NK-92 (cell line): ENCODE data around the gene L3HYPDH.
"Not testable (repeated sequence)": the region's sequence is repeated elsewhere in the genome, so short reads cannot be mapped to it uniquely, and the experiment has no call there.

ENCODE experiments used
- DNase-seq: peaks from one replicate; lab custom pipeline; 2025; ENCODE audit not compliant: unreplicated experiment; lab: John Stamatoyannopoulos, UW

L3HYPDH gene

DNA sequence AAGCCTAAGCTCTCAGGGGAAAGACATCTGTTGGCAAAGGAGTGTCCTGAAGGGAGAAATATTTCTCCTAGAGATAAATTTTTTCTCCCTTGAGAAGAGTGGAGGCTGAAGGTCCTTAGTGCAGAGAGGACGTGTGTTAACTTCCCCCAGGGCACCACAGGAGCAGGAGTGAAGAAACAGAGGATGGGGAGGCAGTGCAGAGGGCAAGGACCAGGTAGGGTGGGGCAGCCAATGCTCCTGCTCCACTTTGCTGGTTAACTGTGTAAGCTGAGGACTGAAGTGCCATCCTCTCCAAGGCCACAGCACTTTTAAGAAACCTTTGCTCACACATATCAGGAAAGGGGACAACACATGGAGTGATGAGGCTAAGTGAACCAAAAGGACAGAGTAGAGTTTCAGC lies 4.0 kb downstream of the L3HYPDH start:
- DNase-seq = no peak

DNA sequence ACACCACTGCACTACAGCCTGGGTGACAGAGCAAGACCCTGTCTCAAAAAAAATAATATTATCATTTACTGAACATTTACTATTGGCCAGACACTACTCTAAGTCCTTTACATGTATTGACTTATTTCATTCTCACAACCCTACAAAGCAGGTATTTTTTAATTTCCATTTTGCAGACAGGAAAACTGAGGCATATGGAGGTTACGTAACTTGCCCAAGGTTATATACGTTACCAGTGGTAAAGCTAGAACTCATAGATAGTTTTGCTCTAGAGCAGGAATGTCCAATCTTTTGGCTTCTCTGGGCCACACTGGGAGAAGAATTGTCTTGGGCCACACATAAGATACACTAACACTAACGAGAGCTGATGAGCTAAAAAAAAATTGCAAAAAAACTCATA lies 5.7 kb downstream of the L3HYPDH start:
- DNase-seq = no peak

- no peak for DNase-seq
These were observed 8.5 kb downstream of the L3HYPDH start for GRCh38 chr14:59475709-59476108.

DNA sequence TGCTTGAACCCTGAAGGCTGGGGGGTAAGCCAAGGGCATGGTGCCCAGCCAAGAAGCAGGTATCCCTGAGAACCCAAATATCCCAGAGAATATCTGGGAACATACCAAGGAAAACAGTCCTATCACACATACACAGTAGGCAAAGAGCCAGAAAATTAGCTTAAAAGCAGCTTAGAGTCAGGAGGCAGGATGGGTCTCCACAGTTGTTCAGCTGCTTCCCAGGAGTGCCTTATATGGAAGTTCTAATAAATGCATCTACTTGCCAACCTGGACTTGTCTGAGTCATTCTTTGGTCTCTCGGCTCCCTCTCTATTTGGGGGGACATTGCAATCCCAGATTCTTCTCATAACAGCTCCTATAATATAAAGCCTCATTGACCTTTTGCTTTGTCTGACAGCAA lies 10.0 kb downstream of the L3HYPDH start:
- DNase-seq = no peak

- DNase-seq = no peak
These were observed 18.7 kb downstream of the L3HYPDH start, which contains the start of gene GPR135 for GRCh38 chr14:59465316-59466135. Gene GPR135, minus strand, starts transcription at chr14:59465380. Its CDS starts 154 bp downstream, at chr14:59465226.

GRCh38 chr14:59464486-59465315 lies 19.5 kb downstream of the L3HYPDH start:
- DNase-seq = no peak

DNA sequence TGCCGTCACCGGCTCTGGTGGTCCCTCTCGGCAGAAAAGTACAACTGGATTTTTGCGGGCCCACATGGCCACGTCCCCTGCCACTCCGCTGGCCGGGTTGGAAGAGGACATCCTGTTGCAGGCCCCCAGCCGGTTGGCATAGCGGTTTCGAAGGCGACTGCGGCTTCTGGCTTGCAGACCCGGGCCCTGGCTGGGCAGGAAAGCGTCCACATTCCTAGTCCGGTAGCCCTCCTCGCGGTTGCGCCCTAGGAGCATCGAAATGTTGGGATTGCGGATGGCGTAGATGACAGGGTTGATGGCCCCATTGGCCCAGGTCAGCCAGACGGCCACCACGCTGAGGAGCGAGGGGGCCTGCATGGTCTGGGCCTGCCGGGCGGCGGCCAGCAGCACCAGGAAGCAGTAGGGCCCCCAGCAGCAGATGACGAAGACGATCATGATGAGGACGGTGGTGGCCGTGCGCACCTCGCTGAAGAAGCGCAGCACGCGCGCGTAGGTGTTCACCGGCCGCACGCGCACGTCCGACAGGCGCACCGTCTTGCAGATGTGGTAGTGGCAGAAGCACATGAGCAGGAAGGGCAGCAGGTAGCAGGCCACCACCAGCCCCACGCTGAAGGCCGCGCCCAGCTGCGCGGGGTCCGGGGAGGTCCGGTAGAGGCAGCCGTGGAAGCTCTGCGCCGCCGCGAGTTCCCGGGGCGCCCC lies 20.3 kb downstream of the L3HYPDH start:
- no peak for DNase-seq

- no peak for DNase-seq
These were observed 22.3 kb downstream of the L3HYPDH start for GRCh38 chr14:59461891-59462290.

DNA sequence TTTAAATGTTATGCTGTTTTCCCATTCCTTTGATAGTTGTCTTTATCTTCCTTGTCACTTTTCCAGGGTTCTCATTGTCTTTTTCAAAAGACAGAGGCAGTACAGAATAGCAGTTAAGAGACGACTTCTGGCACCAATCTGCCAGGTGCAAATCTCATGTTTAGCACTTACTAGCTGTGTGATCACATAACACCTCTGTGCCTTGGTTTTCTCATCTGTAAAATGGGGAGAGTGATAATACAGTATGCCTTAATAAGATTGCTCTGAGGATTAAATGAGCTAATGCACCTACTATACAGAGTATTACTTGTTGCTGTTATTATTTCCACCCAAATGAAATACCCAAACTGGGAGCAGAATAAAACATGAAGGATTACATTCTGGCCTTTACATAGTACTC lies 23.8 kb downstream of the L3HYPDH start:
- DNase-seq = no peak

- DNase-seq = no peak
These were observed 25.7 kb downstream of the L3HYPDH start for GRCh38 chr14:59458486-59458885.

GRCh38 chr14:59455411-59455810 lies 28.8 kb downstream of the L3HYPDH start:
- no peak for DNase-seq

DNA sequence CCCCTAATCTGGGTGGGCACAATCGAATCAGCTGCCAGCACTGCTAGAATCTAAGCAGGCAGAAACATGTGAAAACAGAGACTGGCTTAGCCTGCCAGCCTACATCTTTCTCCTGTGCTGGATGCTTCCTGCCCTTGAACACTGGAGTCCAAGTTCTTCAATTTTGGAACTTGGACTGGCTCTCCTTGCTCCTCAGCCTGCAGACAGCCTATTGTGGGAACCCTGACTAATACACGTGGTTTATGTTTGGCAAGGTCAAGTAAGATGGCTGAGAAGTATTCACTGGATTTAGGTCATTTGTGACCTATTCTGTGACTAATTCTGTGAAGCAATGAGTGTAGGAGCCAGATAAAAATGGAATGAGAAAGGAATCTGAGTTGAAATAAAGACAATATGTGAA lies 30.1 kb downstream of the L3HYPDH start:
- no peak for DNase-seq

DNA sequence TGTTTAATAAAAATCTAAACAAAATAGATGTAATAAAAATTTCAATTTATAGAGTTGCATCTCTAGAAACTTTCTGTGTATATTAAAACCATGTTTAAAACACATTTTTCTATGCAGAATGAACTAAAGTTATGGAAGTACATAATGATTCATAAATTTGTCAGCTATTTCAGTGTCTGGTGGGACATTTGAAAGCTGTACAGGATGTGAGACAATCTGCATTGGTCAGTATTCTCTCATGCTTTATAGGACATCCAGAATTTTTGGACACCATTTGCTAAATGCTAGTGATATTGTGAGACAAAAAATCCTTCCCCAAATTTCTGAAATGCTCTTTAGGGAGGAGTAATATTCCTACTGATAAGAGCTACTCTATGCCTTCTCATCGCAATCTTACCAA lies 32.4 kb downstream of the L3HYPDH start:
- no peak for DNase-seq

DNA sequence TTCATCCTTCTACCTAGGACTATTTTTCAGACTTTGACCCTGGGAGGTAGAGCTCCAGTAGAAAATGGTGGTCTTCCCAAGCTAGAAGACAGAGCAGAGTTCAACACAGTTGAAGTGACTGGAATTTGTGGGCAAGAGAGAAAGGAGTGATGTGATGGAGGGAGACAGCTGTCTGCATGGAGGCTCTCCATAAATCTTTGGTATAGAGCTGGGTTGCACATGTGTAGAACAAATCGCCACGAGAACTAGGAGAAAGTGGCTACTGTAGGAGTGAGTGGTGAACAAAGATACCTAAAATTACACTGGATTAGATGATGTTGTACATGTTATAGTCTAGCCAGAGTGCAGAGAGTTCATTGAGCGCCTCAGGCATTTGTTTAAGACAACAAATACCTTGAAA lies 33.5 kb downstream of the L3HYPDH start:
- DNase-seq = no peak

DNA sequence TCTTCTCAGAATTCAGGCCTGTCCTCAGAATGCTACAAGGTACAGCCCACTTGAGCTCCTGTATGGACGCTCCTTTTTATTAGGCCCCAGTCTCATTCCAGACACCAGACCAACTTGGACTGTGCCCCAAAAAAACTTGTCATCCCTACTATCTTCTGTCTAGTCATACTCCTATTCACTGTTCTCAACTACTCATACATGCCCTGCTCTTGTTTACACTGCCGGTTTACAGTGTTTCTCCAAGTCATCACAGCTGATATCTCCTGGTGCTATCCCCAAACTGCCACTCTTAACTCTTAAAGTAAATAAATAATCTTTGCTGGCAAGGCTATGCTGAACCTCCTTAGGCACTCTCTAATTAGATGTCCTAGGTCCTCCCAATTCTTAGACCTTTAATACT lies 35.5 kb downstream of the L3HYPDH start:
- DNase-seq = not testable (repeated sequence)

GRCh38 chr14:59439256-59439965 lies 44.8 kb downstream of the L3HYPDH start:
- DNase-seq = no peak

DNA sequence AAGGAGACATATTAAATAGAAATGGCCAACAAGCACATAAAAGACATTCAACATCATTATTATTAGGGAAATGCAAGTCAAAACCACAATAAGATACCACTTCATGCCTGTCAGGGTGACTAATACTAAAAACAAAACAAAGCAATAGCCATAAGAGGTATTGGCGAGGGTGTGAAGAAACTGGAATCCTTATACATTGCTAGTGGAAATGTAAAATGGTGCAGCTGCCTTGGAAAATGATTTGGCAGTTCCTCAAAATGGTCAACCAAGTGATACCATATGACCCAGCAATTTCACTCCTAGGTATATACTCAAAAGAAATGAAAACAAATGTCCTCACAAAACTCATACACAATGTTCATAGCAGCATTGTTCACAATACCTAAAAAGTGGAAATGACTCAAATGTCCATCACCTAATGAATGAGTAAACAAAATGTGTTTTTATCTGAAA lies 46.0 kb downstream of the L3HYPDH start:
- DNase-seq = no peak

- DNase-seq = no peak
These were observed 48.2 kb downstream of the L3HYPDH start for GRCh38 chr14:59435987-59436386.

DNA sequence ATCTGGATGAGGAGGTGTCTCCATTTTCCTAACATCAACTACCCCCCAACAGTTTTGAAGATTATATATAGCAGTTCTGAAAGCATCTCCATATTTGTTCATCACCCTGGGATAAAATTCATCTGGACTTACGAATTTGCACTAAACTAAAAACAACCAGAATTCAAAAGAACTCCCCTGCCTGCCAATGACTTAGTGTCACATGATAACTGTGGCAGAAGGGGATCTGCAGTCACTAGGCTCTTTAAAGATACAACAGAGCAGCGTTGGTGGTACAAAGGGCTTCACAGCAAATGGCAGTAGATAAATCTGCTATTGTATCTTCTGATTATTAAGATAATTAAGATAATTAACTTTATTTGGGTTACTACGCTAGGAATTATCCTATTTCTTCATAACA lies 49.1 kb downstream of the L3HYPDH start:
- DNase-seq = no peak

DNA sequence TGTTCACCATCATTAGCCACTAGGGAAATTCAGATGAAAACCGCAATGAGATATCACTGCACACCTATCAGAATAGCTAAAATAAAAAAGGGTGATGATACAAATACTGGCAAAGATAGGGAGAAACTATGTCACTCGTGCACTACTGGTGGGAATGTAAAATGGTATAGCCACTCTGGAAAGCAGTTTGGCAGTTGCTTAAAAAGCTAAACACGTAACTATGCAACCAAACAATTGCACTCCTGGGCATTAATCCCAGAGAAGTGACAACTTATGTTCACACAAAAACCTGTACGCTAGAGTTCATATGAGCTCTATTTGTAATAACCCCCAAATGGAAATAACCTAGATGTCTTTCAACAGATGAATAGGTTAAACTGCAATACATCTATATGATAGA lies 54.4 kb downstream of the L3HYPDH start:
- no peak for DNase-seq

GRCh38 chr14:59428581-59429012 lies 55.6 kb downstream of the L3HYPDH start:
- no peak for DNase-seq
